HG02870 (cell line): ENCODE measurements around the gene JUND.

Source experiments
- ATAC-seq: cut with Tn5 transposase; IDR thresholded peaks from one replicate; pipeline ENCODE4 v1.9.1; 2021; ENCODE audit warnings: mild to moderate bottlenecking, moderate library complexity; ENCODE audit not compliant: unreplicated experiment

JUND gene

DNA sequence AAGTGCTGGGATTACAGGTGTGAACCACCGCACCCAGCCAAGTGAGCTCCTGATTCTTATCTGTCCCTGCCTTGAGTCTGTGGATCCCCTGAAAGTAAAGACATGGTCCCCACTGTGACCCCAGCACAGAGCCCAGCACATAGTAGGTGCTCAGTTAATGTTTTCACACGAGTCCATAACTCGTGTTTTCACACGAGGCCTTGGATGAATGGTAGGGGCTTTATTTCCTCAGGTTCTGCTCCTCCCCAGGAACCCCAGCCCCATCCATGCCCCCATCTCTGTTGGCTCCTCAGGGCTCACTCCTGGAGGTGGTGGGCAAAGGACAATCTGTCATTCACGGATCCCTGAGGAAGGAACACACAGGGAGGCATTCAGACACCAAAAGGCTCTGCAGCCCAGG is 31.6 kb downstream of the JUND start:
- ATAC-seq: no peak

DNA sequence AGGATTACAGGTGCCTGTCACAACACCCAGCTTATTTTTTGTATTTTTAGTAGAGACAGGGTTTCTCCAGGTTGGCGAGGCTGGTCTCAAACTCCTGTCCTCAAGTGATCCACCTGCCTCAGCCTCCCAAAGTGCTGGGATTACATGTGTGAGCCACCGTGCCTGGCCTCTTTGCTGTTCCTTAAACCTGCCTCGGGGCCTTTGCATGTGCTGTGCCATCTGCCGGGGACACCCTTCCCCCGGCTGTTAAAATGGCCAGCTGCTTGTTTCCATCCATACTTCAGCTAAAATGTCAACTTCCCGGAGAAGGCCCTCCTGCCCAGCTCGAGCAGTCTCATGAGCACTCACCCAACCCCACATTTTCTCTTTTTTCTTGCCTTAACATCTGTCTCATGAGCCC is 36.1 kb downstream of the JUND start:
- no peak for ATAC-seq

- ATAC-seq: no peak
These were observed 42.1 kb downstream of the JUND start for GRCh38 chr19:18239303-18239702.

GRCh38 chr19:18234194-18234593 is 47.2 kb downstream of the JUND start:
- ATAC-seq: no peak

DNA sequence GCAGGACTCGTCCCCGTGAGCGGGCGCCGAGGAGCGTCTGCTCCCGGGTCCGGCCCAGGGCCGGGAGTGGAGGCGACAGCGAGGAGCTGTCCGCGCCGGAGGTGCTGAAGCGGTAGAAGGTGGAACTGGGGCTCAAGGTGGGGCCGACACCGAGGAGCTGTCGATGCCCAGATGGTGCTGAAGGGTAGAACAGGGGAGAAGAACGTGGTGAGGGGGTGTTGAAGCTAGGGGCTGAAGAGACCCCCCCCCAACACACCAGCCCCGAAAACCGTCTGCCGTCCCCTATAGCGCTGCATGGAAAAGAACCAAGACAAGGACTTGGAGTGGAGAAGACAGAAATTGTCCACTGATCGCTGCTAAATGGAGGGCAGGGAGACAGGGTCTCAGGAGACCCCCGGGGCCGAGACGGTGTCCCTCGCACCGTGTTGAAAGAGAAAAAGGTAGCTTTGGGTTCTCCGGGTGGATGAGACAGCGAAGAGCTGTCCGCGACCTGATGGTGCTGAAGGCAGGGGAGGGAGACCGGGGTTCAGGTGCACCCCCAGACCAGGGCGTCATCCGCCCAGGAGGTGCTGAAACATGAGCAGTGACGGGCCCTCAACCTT is 48.1 kb downstream of the JUND start:
- no peak for ATAC-seq

DNA sequence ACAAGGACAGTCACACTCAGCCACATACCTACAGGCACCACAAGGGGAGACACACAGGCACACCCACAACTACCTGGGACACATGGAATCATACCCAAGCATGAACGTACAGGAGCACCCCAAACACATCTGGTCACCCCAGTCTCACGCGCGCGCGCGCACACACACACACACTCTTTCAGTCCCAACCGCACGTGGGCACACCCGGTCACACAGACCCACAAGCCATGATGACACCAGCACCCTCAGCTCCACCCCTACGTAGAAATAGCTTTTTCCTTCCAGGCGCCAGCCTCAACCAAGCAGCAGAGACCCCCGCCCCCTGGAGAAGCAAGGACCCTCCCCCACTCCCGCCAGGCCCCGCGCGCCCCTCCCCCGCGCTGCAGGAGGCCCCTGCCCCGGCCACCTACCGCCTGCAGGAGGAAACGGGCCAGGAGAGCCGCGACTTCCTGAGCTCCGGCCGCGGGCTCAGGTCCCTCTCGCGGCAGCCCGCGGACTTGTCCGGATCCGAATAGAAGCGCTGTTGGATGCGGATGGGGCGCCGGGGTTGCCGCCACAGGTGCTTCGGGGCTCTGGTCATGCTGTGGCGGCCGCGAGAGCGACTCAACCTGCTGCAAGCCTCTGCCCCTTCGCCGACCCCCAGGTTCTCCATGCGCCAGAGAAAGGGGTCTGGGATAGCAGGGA is 48.7 kb downstream of the JUND start:
- no peak for ATAC-seq

GRCh38 chr19:18231775-18232174 is 49.6 kb downstream of the JUND start:
- no peak for ATAC-seq

DNA sequence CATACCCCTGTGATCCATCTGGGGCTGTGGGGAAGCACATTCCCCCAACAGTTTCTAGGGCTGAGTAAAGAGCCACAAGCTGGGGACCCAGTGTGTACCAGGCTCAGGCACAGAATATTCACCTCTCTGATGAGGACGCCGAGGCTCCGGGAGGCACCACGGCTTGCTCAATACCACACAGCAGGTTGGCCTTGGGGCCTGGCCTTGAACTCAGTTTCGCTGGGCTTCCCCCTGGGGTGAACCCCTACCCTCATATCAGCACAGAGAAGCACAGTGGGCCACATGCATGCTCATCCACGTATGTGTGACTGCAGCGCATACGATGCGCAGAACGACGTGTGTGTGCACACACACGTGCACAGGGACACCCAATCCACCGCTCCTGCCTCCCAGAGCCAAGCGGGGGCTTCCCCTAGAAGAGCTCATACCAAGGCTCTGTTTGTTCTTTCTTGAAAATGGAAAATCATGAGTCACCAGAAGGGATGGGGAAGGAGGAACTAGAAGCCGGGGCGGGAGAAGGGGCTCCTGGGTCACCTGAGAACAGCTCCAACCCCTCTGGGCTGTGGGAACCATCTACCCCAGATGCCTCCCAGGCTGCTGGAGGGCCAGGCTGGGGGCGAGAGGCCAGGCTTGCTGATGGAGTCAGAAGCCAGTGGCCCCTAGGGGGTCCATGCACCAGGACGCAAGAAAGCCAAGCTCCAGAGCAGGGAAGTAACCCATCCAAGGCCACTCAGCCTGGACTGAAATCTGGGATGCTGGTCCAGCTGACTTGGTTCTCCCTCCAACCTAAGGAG is 50.3 kb downstream of the JUND start:
- ATAC-seq: no peak

- no peak for ATAC-seq
These were observed 51.5 kb downstream of the JUND start for GRCh38 chr19:18229915-18230314.
